ENCODE data around the gene FAM117B.
A peak's percentile ranks its signal among the peaks of the same experiment; 100 is the strongest.
"Not testable (repeated sequence)": the region's sequence is repeated elsewhere in the genome, so short reads cannot be mapped to it uniquely, and the experiment has no call there.

The FAM117B gene

GRCh38 chr2:202703091-202703490 is 68.3 kb downstream of the FAM117B start:
- DNase-seq (ENCODE audit: low spot score) = no peak

GRCh38 chr2:202704248-202704647 is 69.5 kb downstream of the FAM117B start:
- no peak for DNase-seq (ENCODE audit: low spot score)

GRCh38 chr2:202705446-202706020 is 70.8 kb downstream of the FAM117B start:
- no peak for DNase-seq (ENCODE audit: low spot score)

- DNase-seq (ENCODE audit: low spot score) = not testable (repeated sequence)
These were observed 80.5 kb downstream of the FAM117B start for GRCh38 chr2:202714971-202715935.

- DNase-seq (ENCODE audit: low spot score) = no peak
These were observed 81.4 kb downstream of the FAM117B start for GRCh38 chr2:202716114-202716718.

GRCh38 chr2:202716953-202717597 is 82.3 kb downstream of the FAM117B start:
- DNase-seq (ENCODE audit: low spot score) = no peak

- DNase-seq (ENCODE audit: low spot score) = no peak
These were observed 83.0 kb downstream of the FAM117B start for GRCh38 chr2:202717598-202718310.

GRCh38 chr2:202718614-202719013 is 83.8 kb downstream of the FAM117B start:
- DNase-seq (ENCODE audit: low spot score) = no peak

- no peak for DNase-seq (ENCODE audit: low spot score)
These were observed 85.5 kb downstream of the FAM117B start for GRCh38 chr2:202720226-202720625.

GRCh38 chr2:202721621-202722020 is 86.9 kb downstream of the FAM117B start:
- DNase-seq (ENCODE audit: low spot score) = no peak

- no peak for DNase-seq (ENCODE audit: low spot score)
These were observed 89.0 kb downstream of the FAM117B start for GRCh38 chr2:202723746-202724145.

- DNase-seq (ENCODE audit: low spot score) = no peak
These were observed 91.3 kb downstream of the FAM117B start for GRCh38 chr2:202726070-202726469.

GRCh38 chr2:202736826-202737225 is 102.1 kb downstream of the FAM117B start:
- DNase-seq (ENCODE audit: low spot score) = no peak

- no peak for DNase-seq (ENCODE audit: low spot score)
These were observed 108.8 kb downstream of the FAM117B start for GRCh38 chr2:202743613-202744012.

GRCh38 chr2:202749477-202749876 is 114.7 kb downstream of the FAM117B start:
- DNase-seq (ENCODE audit: low spot score) = no peak

- peak; percentile 18 for DNase-seq (ENCODE audit: low spot score)
These were observed 116.1 kb downstream of the FAM117B start for GRCh38 chr2:202750763-202751427.

- no peak for DNase-seq (ENCODE audit: low spot score)
These were observed 117.3 kb downstream of the FAM117B start for GRCh38 chr2:202752071-202752470.

GRCh38 chr2:202754936-202755335 is 120.2 kb downstream of the FAM117B start:
- no peak for DNase-seq (ENCODE audit: low spot score)

GRCh38 chr2:202756598-202756997 is 121.8 kb downstream of the FAM117B start:
- DNase-seq (ENCODE audit: low spot score) = no peak

GRCh38 chr2:202757339-202757738 is 122.6 kb downstream of the FAM117B start:
- no peak for DNase-seq (ENCODE audit: low spot score)

GRCh38 chr2:202758128-202758527 is 123.4 kb downstream of the FAM117B start:
- DNase-seq (ENCODE audit: low spot score) = no peak

Data from NAMALWA (cell line).